ENCODE data around the gene DOCK7.

DOCK7 gene

DNA sequence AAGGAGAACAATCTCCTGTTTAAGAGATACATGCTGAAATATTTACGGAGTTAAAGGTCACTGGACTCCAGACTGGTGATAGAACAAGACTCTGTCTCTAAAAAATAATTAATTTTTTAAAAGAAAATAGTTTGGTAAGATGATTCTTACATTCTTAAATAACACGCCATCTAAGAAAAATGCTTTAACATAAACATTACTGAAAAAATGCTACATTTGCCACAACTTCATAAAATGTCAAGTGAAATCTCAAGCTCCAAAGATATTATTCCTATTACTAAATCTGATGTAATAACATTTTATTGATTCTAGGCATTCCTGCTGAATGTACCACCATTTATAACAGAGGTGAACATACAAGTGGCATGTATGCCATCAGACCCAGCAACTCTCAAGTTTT, 86.7 kb downstream of the DOCK7 start:
- no peak for DNase-seq (ENCODE audit: insufficient read length, low spot score)
- TF ChIP-seq, protein P1, sequence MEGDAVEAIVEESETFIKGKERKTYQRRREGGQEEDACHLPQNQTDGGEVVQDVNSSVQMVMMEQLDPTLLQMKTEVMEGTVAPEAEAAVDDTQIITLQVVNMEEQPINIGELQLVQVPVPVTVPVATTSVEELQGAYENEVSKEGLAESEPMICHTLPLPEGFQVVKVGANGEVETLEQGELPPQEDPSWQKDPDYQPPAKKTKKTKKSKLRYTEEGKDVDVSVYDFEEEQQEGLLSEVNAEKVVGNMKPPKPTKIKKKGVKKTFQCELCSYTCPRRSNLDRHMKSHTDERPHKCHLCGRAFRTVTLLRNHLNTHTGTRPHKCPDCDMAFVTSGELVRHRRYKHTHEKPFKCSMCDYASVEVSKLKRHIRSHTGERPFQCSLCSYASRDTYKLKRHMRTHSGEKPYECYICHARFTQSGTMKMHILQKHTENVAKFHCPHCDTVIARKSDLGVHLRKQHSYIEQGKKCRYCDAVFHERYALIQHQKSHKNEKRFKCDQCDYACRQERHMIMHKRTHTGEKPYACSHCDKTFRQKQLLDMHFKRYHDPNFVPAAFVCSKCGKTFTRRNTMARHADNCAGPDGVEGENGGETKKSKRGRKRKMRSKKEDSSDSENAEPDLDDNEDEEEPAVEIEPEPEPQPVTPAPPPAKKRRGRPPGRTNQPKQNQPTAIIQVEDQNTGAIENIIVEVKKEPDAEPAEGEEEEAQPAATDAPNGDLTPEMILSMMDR (IDR thresholded peaks at IDR 0.05; ENCODE audit: insufficient read depth, missing control alignments): no peak
- no peak for FAIRE-seq

DNA sequence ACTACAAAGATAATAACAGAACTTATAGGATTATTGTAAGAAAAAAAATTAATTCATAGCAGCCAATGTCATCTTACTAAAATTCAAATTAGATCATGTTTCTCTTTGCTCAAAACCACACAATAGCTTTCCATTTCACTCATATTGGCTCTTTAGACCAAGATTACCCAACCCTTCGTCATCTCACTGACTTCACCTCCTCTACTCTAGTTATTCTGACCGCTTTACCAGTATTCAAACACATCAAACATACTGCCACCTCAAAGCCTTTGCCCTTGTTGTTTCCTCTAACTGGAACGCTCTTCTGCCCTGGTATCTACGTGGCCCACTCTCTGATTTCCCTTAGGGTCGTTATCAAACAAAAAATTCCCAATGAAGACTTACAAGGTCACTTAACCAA, 89.1 kb downstream of the DOCK7 start:
- FAIRE-seq (no peak), DNase-seq (ENCODE audit: insufficient read length, low spot score) (no peak)
- TF ChIP-seq, protein P1 (IDR thresholded peaks at IDR 0.05; ENCODE audit: insufficient read depth, missing control alignments): no peak

DNA sequence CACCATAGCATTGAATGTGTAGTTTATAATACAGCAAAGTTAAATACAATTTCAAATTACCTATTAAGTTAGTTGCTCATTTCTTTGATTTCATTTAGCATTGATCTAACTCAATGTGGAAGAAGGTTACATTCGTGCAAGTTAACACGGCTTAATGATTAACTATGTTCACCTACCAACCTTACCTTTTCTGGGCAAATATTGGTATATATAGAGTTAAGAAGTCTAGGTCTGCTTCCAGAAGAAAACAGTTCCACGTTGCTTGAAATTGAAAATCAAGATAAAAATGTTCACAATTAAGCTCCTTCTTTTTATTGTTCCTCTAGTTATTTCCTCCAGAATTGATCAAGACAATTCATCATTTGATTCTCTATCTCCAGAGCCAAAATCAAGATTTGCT, 90.9 kb downstream of the DOCK7 start, which contains the start of gene ANGPTL3:
ANGPTL3 (plus strand) TSS at position 240 of the 400 bp plus-strand sequence; CDS start at position 287, 47 bp downstream.
- peak; percentile 25 for FAIRE-seq
- TF ChIP-seq, protein P1 (IDR thresholded peaks at IDR 0.05; ENCODE audit: insufficient read depth, missing control alignments): no peak
- no peak for DNase-seq (ENCODE audit: insufficient read length, low spot score)

DNA sequence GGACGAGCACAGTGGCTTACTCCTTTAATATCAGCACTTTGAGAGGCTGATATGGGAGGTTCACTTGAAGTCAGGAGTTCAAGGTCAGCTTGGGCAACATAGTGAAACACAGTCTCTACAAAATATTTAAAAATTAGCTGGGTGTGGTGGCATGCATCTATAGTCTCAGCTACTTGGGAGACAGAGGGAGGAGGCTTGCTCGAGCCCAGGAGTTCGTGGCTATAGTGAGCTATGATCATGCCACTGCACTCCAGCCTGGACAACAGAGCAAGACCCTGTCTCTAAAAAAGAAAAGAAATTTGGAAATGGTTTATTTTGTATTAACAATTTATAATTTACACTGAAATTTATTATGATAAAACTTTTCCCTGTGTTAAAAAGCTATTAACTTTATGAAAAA, 92.5 kb downstream of the DOCK7 start:
- FAIRE-seq (no peak), DNase-seq (ENCODE audit: insufficient read length, low spot score) (no peak)
- TF ChIP-seq, protein P1 (IDR thresholded peaks at IDR 0.05; ENCODE audit: insufficient read depth, missing control alignments): no peak

DNA sequence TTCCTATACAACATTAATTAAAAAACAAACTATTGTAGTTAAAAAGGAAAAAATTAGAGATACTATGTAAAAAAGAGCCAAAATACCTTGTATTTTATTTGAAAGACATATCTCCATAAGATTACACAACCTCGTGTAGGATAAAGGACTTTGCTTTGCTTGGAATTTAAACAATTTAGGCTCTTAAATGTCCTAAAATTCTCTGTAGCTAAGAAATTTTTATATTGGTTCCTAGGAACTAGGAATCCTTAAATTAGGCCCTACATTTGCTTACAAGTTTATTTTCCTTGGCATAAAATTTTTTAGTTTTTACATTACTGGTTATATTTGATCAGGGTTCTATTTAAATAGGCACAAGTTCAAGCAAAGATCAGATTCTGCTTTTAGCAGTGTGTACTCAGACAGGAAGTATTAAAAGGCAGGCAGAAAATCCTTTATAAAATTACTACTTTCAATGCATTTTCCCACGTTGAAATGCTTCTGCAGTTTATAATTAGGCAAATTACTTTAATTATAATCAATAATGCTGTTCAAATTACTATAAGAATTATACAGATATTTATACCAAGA, 94.3 kb downstream of the DOCK7 start:
- DNase-seq (ENCODE audit: insufficient read length, low spot score) (no peak), FAIRE-seq (no peak)
- TF ChIP-seq, protein P1 (IDR thresholded peaks at IDR 0.05; ENCODE audit: insufficient read depth, missing control alignments): no peak

DNA sequence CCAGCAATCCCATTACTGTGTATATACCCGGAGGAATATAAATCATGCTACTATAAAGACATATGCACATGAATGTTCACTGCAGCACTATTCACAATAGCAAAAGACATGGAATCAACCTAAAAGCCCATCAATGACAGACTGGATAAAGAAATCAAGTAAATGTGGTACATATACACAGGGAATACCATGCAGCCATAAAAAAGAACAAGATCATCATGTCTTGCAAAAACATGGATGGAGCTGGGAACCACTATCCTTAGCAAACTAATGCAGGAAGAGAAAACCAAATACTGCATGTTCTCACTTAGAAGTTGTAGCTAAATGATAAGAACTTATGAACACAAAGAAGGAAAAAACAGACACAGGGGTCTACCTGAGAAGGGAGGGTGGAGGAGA, 97.2 kb downstream of the DOCK7 start:
- FAIRE-seq: no peak

More for the DNA sequence above, 97.2 kb downstream of the DOCK7 start:
- TF ChIP-seq, protein P1 (IDR thresholded peaks at IDR 0.05; ENCODE audit: insufficient read depth, missing control alignments): no peak
- no peak for DNase-seq (ENCODE audit: insufficient read length, low spot score)
